Activated CD4-positive, alpha-beta T cell treated with anti-CD3 and anti-CD28 coated beads, Interleukin-2, amount 10 ng/mL, durations not matched to agents 24 days and 14 days (primary cell): ENCODE data around the gene RPGRIP1L. TPM values are rescaled to one million over a fixed set of nuclear protein-coding genes. Genes with fewer than 3 reads are reported as not detected.
A peak's percentile ranks its signal among the peaks of the same experiment; 100 is the strongest.

Experiments
- DNase-seq: peaks from one replicate; pipeline ENCODE4 v3.0.0; 2022
- H3K27ac Mint-ChIP-seq: one replicate; pipeline ENCODE4 v1.8.0; 2022; ENCODE audit warnings: mild to moderate bottlenecking, mixed read lengths
- H3K27me3 Mint-ChIP-seq: one replicate; pipeline ENCODE4 v1.8.0; 2022; ENCODE audit warnings: mixed read lengths
- H3K36me3 Mint-ChIP-seq: one replicate; pipeline ENCODE4 v1.8.0; 2022; ENCODE audit warnings: low read depth, mild to moderate bottlenecking, mixed read lengths
- H3K4me1 Mint-ChIP-seq: one replicate; pipeline ENCODE4 v1.8.0; 2021; ENCODE audit warnings: mixed read lengths
- H3K4me3 Mint-ChIP-seq: one replicate; pipeline ENCODE4 v1.8.0; 2022; ENCODE audit warnings: mild to moderate bottlenecking, moderate library complexity, mixed read lengths
- H3K9me3 Mint-ChIP-seq: one replicate; pipeline ENCODE4 v1.8.0; 2021; ENCODE audit warnings: mixed read lengths
- intact Hi-C: fragments of 100-400 bp; cut with micrococcal nuclease; formaldehyde crosslinking; loops from one replicate; pipeline ENCODE4 v1.15.1; 2023
- total RNA-seq: library from RNA; stranded (reverse); gene quantifications from 2 replicates; pipeline ENCODE4 v1.2.3, GENCODE V29; 2022

Gene RPGRIP1L
- total RNA-seq, 1 donor from 2014 or later: 9.9 TPM

DNA sequence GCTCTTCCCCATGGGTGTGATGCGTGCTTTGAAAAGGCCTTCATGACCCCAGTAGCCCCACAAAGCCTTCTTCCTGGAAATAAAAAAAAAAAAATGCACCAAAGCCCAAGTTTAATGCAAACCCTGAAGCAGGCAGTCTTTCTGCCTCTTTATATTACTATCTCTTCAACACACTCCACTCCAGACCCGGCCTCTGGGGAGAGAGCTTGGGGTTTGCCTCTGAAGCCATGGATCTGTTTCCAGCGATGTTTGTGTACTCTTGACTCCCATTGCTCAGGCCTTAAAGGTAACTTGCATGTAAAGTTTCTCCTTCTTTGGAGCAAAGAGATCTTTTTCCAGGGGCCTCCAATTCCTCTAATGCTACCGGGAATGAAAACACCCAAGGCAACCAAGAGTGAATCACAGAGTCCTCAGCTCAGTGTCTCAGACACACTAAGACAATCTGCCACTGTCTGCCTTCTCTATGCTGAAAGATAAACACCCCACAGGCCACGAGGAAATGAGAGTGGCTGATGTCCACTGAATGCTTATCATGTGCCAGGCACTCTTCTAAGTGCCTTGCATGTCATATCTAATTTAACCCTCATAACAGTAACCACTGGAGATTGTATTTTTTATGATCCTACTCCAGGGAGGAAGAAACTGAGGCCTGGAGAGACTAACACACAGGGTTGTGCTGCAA is 144.2 kb downstream of the RPGRIP1L start:
- Mint-ChIP-seq H3K4me3 (no peak overlapping the region), H3K4me1 (no peaks in the 10 kb centered on the region), H3K27me3 (peaks cover 4% of the 10 kb centered on the region), H3K9me3 (no peaks in the 10 kb centered on the region), H3K27ac (no peak overlapping the region), H3K36me3 (no peaks in the 10 kb centered on the region)
- no peak for DNase-seq
- intact Hi-C loops: loop anchor here (10.0 kb wide), 1 partner anchor 335 kb away; no protein-coding TSS in a partner anchor

DNA sequence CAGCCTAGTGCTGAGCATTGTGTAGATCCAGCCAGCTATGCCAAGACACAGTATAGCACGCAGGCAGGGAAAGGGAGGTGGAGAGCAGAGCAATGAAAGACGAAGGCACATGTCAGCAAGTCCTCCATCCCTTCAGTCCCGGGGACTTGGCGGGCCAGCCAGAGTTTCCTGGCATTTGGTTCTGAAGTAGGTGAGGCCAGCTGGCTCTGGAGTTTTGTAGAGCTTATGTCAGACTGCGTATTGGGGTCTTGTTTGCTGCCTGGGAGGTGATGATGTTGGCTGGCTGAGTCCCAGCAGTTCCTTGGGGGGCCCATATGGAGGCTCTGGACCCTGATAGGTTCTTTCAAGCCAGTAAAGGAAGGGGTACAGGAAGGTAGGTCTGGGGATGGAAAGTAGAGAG is 144.9 kb downstream of the RPGRIP1L start:
- no peak for DNase-seq
- Mint-ChIP-seq H3K27ac (no peak overlapping the region), H3K36me3 (no peaks in the 10 kb centered on the region), H3K4me1 (no peaks in the 10 kb centered on the region), H3K4me3 (no peak overlapping the region), H3K9me3 (no peaks in the 10 kb centered on the region), H3K27me3 (peaks cover 9% of the 10 kb centered on the region)
- intact Hi-C loops: loop anchor here (10.0 kb wide), 1 partner anchor 336 kb away; no protein-coding TSS in a partner anchor

DNA sequence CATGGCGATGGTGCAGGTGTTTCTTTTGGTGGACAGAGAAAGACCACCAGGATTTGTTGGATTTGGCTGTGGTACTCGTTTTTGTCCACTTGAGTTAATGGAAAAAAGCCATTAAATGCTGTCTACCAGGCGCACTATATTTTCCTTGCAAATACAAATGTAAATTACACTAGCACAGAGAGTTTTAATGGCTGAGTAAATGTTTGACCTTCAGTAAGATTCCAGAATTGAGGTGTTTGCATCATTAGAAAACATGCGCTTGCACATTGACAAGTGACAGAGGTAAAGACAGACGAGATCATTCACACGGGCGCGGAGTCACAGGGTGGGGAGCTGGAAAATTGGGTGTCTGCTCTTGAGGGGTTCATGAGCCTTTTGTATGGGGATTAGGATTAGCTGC is 147.1 kb downstream of the RPGRIP1L start:
- intact Hi-C loops: loop anchor here (10.0 kb wide), 1 partner anchor 338 kb away; no protein-coding TSS in a partner anchor
- Mint-ChIP-seq H3K27ac (no peak overlapping the region), H3K27me3 (peaks cover 14% of the 10 kb centered on the region), H3K4me1 (no peaks in the 10 kb centered on the region), H3K4me3 (no peak overlapping the region), H3K36me3 (no peaks in the 10 kb centered on the region), H3K9me3 (no peaks in the 10 kb centered on the region)
- no peak for DNase-seq

DNA sequence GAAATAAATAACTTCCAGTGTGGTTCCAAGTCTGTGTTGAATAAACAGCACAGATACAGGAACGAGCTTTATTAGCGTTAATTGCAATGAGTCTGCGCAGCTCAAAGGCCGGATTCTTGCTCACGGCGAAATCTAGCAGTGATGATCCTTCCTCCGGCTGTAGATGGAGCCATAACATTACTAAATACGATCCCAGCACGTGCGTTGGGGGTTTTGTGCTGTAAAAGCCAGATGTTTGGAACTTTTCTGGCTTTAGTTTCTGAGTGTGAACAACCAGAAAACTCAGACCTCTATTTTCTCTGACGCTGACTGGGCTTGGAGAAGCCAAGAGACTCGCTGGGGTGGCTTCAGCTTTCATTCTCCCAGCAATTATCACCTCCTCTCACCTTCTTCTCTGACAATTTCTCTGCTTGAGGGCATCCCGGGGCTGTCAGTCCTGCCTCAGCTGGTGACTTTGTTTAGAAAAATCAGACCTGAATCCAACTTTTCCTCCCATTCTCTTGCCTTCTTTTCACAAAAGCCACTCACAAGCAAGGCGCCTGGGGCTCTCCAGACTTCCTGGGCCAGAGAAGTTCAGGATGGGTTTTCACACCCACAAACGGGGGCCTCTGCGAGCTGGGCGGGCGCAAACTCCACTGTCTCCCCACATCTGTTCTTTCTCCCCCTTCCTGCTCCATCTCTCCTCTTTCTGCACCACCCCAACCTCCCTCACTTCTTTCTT is 153.5 kb downstream of the RPGRIP1L start:
- no peak overlapping the region for H3K27ac Mint-ChIP-seq
- no peaks in the 10 kb centered on the region for H3K9me3 Mint-ChIP-seq
- intact Hi-C loops: loop anchor here (1.0 to 10.0 kb wide), 2 partner anchors 345 to 1379 kb away; no protein-coding TSS in a partner anchor
- H3K36me3 Mint-ChIP-seq: no peaks in the 10 kb centered on the region
- DNase-seq: peak; percentile 85
- peaks cover 26% of the 10 kb centered on the region for H3K4me1 Mint-ChIP-seq
- H3K27me3 Mint-ChIP-seq: peaks cover 33% of the 10 kb centered on the region
- no peak overlapping the region for H3K4me3 Mint-ChIP-seq

Other genes with a start within 250 kb of the RPGRIP1L start
- gene AKTIP, start 200.7 kb downstream of the RPGRIP1L start, total RNA-seq: 18.0 and 18.7 TPM in 2 replicates
- gene FTO, start 297 bp upstream of the RPGRIP1L start, total RNA-seq: 60.8 and 61.1 TPM in 2 replicates